ENCODE measurements around the gene KTI12. TPM values are rescaled to one million over a fixed set of nuclear protein-coding genes. Genes with fewer than 3 reads are reported as not detected.
A peak's percentile ranks its signal among the peaks of the same experiment; 100 is the strongest.

The KTI12 gene
- polyA plus RNA-seq, 1 experiment: 9.8 TPM

DNA sequence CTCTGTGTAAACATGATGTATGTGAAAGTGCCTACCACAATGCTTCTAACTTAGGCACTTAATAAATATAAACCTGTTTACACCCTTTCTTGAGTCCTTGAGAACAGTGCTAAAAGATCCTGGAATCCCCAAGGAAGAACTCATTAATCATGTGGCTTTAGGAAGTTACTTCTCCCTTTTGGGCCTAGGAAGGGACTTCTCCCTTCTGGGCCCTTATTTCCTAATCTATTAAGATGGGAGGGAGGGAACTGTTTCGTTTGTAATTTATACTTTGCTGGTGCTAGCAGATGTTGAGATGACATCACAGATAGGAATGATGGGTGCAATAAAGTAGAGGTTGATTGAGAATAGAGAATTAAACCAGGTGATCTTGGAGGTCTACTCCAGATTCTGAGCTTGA lies 23.6 kb upstream of the KTI12 start:
- POLR2A ChIA-PET: no interaction called here
- CTCF ChIA-PET: interaction anchor here (1.1 kb wide), 1 partner anchor 291 kb away, joined by 4 read pairs; no protein-coding TSS in a partner anchor
- H3K4me3 ChIP-seq (ENCODE audit: low read depth, low read length): peak overlapping the region; percentile 90
- no peak for DNase-seq (ENCODE audit: low read depth, low spot score)
- no peak overlapping the region for H3K27ac ChIP-seq (ENCODE audit: low read depth, low read length)
- H3K9me3 ChIP-seq (ENCODE audit: control insufficient read depth, insufficient read depth, low read length): no peaks in the 10 kb centered on the region; the same call in 1 of the 2 replicates
- H3K27me3 ChIP-seq (ENCODE audit: control insufficient read depth, insufficient read depth, low read length): no peaks in the 10 kb centered on the region
- TF ChIP-seq, protein P1, sequence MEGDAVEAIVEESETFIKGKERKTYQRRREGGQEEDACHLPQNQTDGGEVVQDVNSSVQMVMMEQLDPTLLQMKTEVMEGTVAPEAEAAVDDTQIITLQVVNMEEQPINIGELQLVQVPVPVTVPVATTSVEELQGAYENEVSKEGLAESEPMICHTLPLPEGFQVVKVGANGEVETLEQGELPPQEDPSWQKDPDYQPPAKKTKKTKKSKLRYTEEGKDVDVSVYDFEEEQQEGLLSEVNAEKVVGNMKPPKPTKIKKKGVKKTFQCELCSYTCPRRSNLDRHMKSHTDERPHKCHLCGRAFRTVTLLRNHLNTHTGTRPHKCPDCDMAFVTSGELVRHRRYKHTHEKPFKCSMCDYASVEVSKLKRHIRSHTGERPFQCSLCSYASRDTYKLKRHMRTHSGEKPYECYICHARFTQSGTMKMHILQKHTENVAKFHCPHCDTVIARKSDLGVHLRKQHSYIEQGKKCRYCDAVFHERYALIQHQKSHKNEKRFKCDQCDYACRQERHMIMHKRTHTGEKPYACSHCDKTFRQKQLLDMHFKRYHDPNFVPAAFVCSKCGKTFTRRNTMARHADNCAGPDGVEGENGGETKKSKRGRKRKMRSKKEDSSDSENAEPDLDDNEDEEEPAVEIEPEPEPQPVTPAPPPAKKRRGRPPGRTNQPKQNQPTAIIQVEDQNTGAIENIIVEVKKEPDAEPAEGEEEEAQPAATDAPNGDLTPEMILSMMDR (IDR thresholded peaks at IDR 0.05; ENCODE audit: low read depth, low read length): no peak

DNA sequence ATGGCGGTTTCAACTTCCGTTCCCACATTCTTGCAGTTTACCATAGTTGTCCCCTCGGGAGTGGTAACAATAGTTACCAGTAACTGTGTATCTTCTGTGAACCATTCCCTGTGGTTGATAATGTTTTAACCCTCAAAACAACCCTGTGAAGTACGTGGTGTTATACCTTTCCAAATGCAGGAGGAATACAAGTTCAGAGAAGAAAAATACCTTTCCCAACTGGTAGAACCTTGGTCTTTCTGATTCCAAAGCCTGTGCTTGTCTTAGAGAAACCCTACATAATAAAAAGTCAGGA lies 23.3 kb upstream of the KTI12 start:
- CTCF ChIA-PET: interaction anchor here (1.1 kb wide), 1 partner anchor 292 kb away, joined by 4 read pairs; no protein-coding TSS in a partner anchor
- Histone ChIP-seq H3K27me3 (ENCODE audit: control insufficient read depth, insufficient read depth, low read length) (no peaks in the 10 kb centered on the region), H3K27ac (ENCODE audit: low read depth, low read length) (peak overlapping the region; percentile 59), H3K9me3 (ENCODE audit: control insufficient read depth, insufficient read depth, low read length) (no peaks in the 10 kb centered on the region; the same call in 1 of the 2 replicates), H3K4me3 (ENCODE audit: low read depth, low read length) (peak overlapping the region; percentile 90)
- no peak for DNase-seq (ENCODE audit: low read depth, low spot score)
- TF ChIP-seq, protein P1 (IDR thresholded peaks at IDR 0.05; ENCODE audit: low read depth, low read length): no peak
- POLR2A ChIA-PET: no interaction called here

DNA sequence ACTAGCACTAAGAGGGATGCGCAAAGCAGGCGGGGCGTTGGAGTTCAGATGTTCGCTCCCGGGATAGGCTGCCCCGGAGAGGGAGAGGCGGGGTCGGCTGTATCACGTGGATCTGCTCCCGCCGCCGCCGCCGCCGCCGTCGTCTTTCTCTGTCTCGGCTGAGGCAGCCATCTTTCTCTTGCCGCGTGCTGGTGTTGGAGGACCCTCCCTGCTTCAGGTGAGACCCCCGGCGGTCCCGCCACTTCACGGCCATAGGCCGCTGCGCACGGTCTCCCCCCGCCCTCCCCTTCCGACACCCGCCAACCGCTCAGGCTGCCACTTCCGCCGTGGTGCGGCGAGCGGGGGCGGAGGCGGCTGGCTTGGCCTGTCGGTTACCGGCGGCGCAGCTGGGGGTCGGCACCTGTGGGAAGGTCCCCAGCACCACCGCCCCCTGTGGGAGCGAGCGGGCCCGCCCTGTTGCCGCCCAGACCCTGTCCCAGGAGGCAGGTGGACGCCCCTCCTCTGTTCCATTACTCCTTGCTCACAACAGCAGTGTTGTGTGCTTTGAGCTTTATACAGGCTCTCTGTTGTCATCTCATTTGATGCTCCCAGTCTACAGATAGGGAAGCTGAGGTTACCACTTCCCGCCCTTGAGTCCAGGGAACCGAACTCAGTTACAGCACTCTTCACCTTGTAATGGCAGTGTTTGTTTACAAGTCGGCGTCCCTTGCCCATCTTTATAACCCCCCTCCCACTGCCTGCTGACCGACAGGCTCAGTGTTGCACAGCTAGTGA lies 22.7 kb upstream of the KTI12 start, which contains the start of gene BTF3L4:
TSS of gene BTF3L4 (plus strand) at position 133 of the 774 bp plus-strand sequence. CDS start 3,553 bp downstream, outside the sequence.
- H3K27me3 ChIP-seq (ENCODE audit: control insufficient read depth, insufficient read depth, low read length): no peaks in the 10 kb centered on the region
- no peaks in the 10 kb centered on the region; the same call in 1 of the 2 replicates for H3K9me3 ChIP-seq (ENCODE audit: control insufficient read depth, insufficient read depth, low read length)
- peak; percentile 74 for DNase-seq (ENCODE audit: low read depth, low spot score)
- H3K4me3 ChIP-seq (ENCODE audit: low read depth, low read length): peak within 1 kb of the TSS; percentile 90
- ChIA-PET CTCF (no interaction called here), POLR2A (interaction anchor here (1.1 to 1.6 kb wide), 3 partner anchors 16 to 37 kb away, joined by 3 to 9 read pairs (median 6); partner anchors contain the start of gene KTI12)
- peak within 1 kb of the TSS; percentile 97 for H3K27ac ChIP-seq (ENCODE audit: low read depth, low read length)
- TF ChIP-seq, protein P1 (IDR thresholded peaks at IDR 0.05; ENCODE audit: low read depth, low read length): no peak

DNA sequence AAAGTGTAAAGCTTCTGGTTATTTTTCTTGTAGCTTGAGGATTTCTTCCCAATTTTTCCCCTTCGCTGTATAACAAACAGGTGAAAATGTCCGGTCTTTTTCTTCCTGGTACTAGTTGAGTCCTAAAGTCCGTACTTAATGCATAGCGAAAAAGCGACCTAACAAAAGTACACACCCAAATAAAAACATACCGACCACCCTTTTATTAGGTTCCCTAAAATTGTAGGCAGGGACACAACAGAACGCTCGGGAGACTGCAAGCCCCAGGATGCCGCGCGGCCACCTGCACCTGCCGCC lies 22.2 kb upstream of the KTI12 start:
- no peak for DNase-seq (ENCODE audit: low read depth, low spot score)
- no peaks in the 10 kb centered on the region for H3K27me3 ChIP-seq (ENCODE audit: control insufficient read depth, insufficient read depth, low read length)
- peak overlapping the region; percentile 90 for H3K4me3 ChIP-seq (ENCODE audit: low read depth, low read length)
- no peaks in the 10 kb centered on the region; the same call in 1 of the 2 replicates for H3K9me3 ChIP-seq (ENCODE audit: control insufficient read depth, insufficient read depth, low read length)
- ChIA-PET POLR2A (interaction anchor here (1.1 to 1.6 kb wide), 3 partner anchors 17 to 37 kb away, joined by 3 to 9 read pairs (median 6); partner anchors contain the start of gene KTI12), CTCF (no interaction called here)
- TF ChIP-seq, protein P1 (IDR thresholded peaks at IDR 0.05; ENCODE audit: low read depth, low read length): no peak
- peak overlapping the region; percentile 97 for H3K27ac ChIP-seq (ENCODE audit: low read depth, low read length)
